WTC11 (cell line): ENCODE data around the gene MSI2. TPM values are rescaled to one million over a fixed set of nuclear protein-coding genes. Genes with fewer than 3 reads are reported as not detected.
A peak's percentile ranks its signal among the peaks of the same experiment; 100 is the strongest.

Experiments used
- ATAC-seq: fragments of 200-7000 bp; cut with Tn5 transposase; 2 replicates; pipeline ENCODE4 v1.10.0; 2021; ENCODE audit warnings: mild to moderate bottlenecking, moderate library complexity
- CTCF ChIA-PET: fragments of 300-600 bp; sonication (Branson Sonifier 250); formaldehyde crosslinking; loops from one replicate; lab custom pipeline; 2021; ENCODE audit warnings: antibody characterized with exemption; lab: Charles Lee
- POLR2A ChIA-PET: fragments of 350-600 bp; sonication (Branson Sonifier 250); formaldehyde crosslinking; loops from one replicate; lab custom pipeline; 2021; ENCODE audit warnings: antibody characterized with exemption; lab: Charles Lee
- DNase-seq: peaks from one replicate; pipeline ENCODE4 v3.0.0; 2021; ENCODE audit warnings: low spot score
- H3K27ac Mint-ChIP-seq: 2 replicates; pipeline ENCODE4 v1.8.0; 2021; ENCODE audit warnings: mixed read lengths
- H3K27me3 Mint-ChIP-seq: 2 replicates; pipeline ENCODE4 v1.8.0; 2021; ENCODE audit warnings: low read depth, mild to moderate bottlenecking, moderate library complexity, mixed read lengths
- H3K36me3 Mint-ChIP-seq: 2 replicates; pipeline ENCODE4 v1.8.0; 2021; ENCODE audit warnings: mixed read lengths
- H3K4me1 Mint-ChIP-seq: 2 replicates; pipeline ENCODE4 v1.8.0; 2022; ENCODE audit warnings: mixed read lengths
- H3K4me3 Mint-ChIP-seq: 2 replicates; pipeline ENCODE4 v1.8.0; 2021; ENCODE audit warnings: mild to moderate bottlenecking, moderate library complexity, mixed read lengths
- H3K9me3 Mint-ChIP-seq: 2 replicates; pipeline ENCODE4 v1.8.0; 2021; ENCODE audit warnings: mixed read lengths
- CBFB ChIP-seq: sonication (generic); formaldehyde crosslinking; IDR thresholded peaks from 2 replicates; pipeline ENCODE4 v1.8.1; 2022; ENCODE audit warnings: mild to moderate bottlenecking, low read depth, missing genetic modification reagents
- FOXK1 ChIP-seq: sonication (generic); formaldehyde crosslinking; IDR thresholded peaks from 2 replicates; pipeline ENCODE4 v1.8.0; 2022; ENCODE audit warnings: mild to moderate bottlenecking, moderate library complexity, missing genetic modification reagents
- GRHL2 ChIP-seq: fragments of 250-450 bp; sonication (Bioruptor Pico); IDR thresholded peaks from 2 replicates; pipeline ENCODE4 v1.8.0; 2022; ENCODE audit warnings: mild to moderate bottlenecking, moderate library complexity; ENCODE audit not compliant: insufficient replicate concordance, severe bottlenecking
- GTF2I ChIP-seq: fragments of 250-450 bp; sonication (Bioruptor Pico); conservative IDR thresholded peaks from 2 replicates; pipeline ENCODE4 v1.4.0; 2021; ENCODE audit warnings: mild to moderate bottlenecking
- JAZF1 ChIP-seq: fragments of 250-450 bp; sonication (Bioruptor Pico); IDR thresholded peaks from 2 replicates; pipeline ENCODE4 v1.9.0; 2021; ENCODE audit warnings: moderate library complexity, mild to moderate bottlenecking, inconsistent platforms
- MYBL2 ChIP-seq: sonication (generic); formaldehyde crosslinking; IDR thresholded peaks from 2 replicates; pipeline ENCODE4 v1.8.1; 2023; ENCODE audit warnings: mild to moderate bottlenecking, moderate library complexity, missing genetic modification reagents
- NFYB ChIP-seq: sonication (generic); formaldehyde crosslinking; conservative IDR thresholded peaks from 2 replicates; pipeline ENCODE4 v1.8.0; 2022; ENCODE audit warnings: low read depth, missing genetic modification reagents
- RELA ChIP-seq: sonication (generic); formaldehyde crosslinking; IDR thresholded peaks from 2 replicates; pipeline ENCODE4 v1.8.1; 2022; ENCODE audit warnings: missing genetic modification reagents, mild to moderate bottlenecking, borderline replicate concordance
- SMAD3 ChIP-seq: sonication (generic); formaldehyde crosslinking; IDR thresholded peaks from 2 replicates; pipeline ENCODE4 v1.8.0; 2022; ENCODE audit warnings: missing genetic modification reagents, mild to moderate bottlenecking, borderline replicate concordance
- TP53 ChIP-seq: sonication (generic); formaldehyde crosslinking; IDR thresholded peaks from 2 replicates; pipeline ENCODE4 v1.8.1; 2023; ENCODE audit warnings: mild to moderate bottlenecking, missing genetic modification reagents
- ZNF121 ChIP-seq: sonication (generic); formaldehyde crosslinking; IDR thresholded peaks from 2 replicates; pipeline ENCODE4 v1.8.0; 2023; ENCODE audit warnings: missing genetic modification reagents
- ZNF138 ChIP-seq: sonication (generic); formaldehyde crosslinking; conservative IDR thresholded peaks from 2 replicates; pipeline ENCODE4 v1.8.1; 2022; ENCODE audit warnings: mild to moderate bottlenecking, moderate library complexity, missing genetic modification reagents
- ZNF416 ChIP-seq: fragments of 250-450 bp; sonication (Bioruptor Pico); IDR thresholded peaks from 2 replicates; pipeline ENCODE4 v1.9.0; 2021; ENCODE audit warnings: mild to moderate bottlenecking, inconsistent platforms
- total RNA-seq: library from RNA; stranded (reverse); gene quantifications from 3 replicates; pipeline ENCODE4 v1.2.3, GENCODE V29; 2021
- TF ChIP-seq, protein P1 (sequence below): sonication (generic); formaldehyde crosslinking; IDR thresholded peaks from 2 replicates; pipeline ENCODE4 v1.8.1; 2022; ENCODE audit warnings: mild to moderate bottlenecking, moderate library complexity, missing genetic modification reagents
- TF ChIP-seq, protein P2 (sequence below): fragments of 250-450 bp; sonication (Bioruptor Pico); IDR thresholded peaks from 2 replicates; pipeline ENCODE4 v1.9.0; 2021; ENCODE audit warnings: mild to moderate bottlenecking
- TF ChIP-seq, protein P3 (sequence below): sonication (generic); formaldehyde crosslinking; IDR thresholded peaks from 2 replicates; pipeline ENCODE4 v1.8.0; 2022; ENCODE audit warnings: missing genetic modification reagents
- TF ChIP-seq, protein P4 (sequence below): sonication (generic); formaldehyde crosslinking; IDR thresholded peaks from 2 replicates; pipeline ENCODE4 v1.8.0; 2023; ENCODE audit warnings: missing genetic modification reagents
- TF ChIP-seq, protein P5 (sequence below): sonication (generic); formaldehyde crosslinking; IDR thresholded peaks from 2 replicates; pipeline ENCODE4 v1.8.0; 2023; ENCODE audit warnings: mild to moderate bottlenecking, missing genetic modification reagents

Gene MSI2
- total RNA-seq, 1 experiment from 2014 or later = 82.1 TPM

DNA sequence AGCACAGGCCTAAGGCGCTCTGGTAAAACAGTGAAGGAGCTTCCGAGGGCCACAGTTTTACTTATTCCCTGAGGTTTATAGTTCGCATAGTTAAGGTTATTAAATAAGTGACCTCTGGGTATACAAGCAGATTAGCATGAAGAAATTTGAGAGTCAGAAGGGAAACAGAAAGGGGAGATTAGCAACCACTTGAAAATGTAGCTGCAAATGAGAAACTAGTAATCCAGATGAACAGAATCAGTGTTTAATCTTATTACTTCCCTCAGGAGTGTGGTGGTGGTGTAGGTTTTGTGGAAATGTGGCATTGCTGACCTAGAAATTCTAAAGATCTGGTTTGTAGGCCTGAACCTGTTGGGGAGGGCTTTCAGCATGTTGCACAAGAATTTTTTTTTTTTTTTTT is 358.4 kb downstream of the MSI2 start (continued):
- TF ChIP-seq ZNF138 (CRISPR knock-in tag) (no peak), JAZF1 (no peak), ZNF416 (no peak), RELA (CRISPR knock-in tag) (no peak)
- TF ChIP-seq, protein P1, sequence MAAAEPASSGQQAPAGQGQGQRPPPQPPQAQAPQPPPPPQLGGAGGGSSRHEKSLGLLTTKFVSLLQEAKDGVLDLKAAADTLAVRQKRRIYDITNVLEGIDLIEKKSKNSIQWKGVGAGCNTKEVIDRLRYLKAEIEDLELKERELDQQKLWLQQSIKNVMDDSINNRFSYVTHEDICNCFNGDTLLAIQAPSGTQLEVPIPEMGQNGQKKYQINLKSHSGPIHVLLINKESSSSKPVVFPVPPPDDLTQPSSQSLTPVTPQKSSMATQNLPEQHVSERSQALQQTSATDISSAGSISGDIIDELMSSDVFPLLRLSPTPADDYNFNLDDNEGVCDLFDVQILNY = no peak
- TF ChIP-seq, all 79 proteins: peak for 0

DNA sequence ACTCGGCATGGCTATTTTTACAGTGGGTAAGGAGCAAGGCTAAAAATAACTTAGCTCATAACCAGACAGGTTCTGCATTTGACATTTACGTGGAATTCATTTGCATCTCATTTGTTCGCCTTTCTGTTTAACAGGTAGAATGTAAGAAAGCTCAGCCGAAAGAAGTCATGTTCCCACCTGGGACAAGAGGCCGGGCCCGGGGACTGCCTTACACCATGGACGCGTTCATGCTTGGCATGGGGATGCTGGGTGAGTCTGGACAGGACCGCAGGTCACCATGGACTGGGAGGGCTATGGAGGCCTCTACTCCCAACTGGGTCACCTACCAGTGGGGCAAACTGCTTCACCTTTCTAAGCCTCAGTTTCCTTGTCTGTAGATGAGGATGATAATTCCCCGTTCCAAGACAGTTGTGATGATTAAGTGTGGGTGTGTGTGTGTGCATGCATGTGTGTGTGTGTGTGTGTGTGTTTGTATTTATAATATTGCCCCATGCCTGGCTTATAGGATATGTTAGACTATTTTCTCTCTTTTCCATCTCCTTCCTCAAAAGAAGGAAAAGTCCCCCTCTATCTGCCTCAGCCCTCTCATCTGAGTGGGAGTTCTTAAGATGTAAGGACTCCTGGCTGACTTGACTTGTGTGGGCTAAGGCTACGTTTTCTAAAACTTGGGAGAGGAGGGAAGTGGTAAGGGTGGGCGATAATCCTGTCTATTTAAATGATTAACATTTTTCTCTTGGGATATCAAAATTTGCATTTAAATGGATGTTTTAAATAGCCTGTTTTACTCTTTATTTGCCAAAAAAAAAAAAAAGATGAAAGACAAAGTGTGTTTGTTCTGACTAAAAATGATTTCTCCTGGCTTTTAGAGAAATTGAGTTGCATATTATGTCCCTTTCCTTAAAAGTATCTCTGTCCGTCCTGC is 359.8 kb downstream of the MSI2 start:
- TF ChIP-seq TP53 (CRISPR knock-in tag) (no peak), ZNF121 (CRISPR knock-in tag) (no peak), MYBL2 (CRISPR knock-in tag) (no peak)
- Mint-ChIP-seq H3K27ac (no peak overlapping the region), H3K4me1 (peaks cover 27% of the 10 kb centered on the region), H3K27me3 (no peaks in the 10 kb centered on the region), H3K4me3 (no peak overlapping the region), H3K9me3 (peaks cover 9% of the 10 kb centered on the region), H3K36me3 (peaks cover 16% of the 10 kb centered on the region)
- DNase-seq = no peak
- ChIA-PET POLR2A (no interaction called here), CTCF (interaction anchor here (1.0 to 2.5 kb wide), 3 partner anchors 56 to 373 kb away, joined by 3 to 12 read pairs (median 3); no protein-coding TSS in a partner anchor)
- no peak for ATAC-seq

DNA sequence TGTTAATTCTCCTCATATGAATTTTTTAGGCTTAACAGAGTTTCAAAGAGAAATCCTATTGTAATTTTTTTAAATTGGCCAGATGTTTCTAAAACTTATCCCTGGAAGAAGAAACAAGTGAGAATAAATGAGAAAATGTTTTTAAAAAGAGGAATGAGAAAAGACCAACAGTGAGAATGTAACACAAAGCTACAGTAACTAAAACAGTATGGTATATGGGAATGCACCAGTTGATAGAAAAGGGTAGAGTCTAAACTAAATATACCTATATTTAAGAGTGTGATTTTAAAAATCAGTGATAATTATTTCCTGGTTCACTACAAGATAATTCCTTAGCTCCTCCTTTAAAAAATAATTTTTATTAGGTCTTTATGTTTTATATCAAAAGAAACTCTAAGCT is 360.9 kb downstream of the MSI2 start:
- peaks cover 16% of the 10 kb centered on the region for H3K36me3 Mint-ChIP-seq
- H3K27ac Mint-ChIP-seq = no peak overlapping the region
- H3K4me1 Mint-ChIP-seq = peaks cover 18% of the 10 kb centered on the region
- DNase-seq (no peak), ATAC-seq (no peak)
- H3K9me3 Mint-ChIP-seq = peaks cover 9% of the 10 kb centered on the region
- H3K4me3 Mint-ChIP-seq = no peak overlapping the region
- POLR2A ChIA-PET = no interaction called here
- no peaks in the 10 kb centered on the region for H3K27me3 Mint-ChIP-seq
- TF ChIP-seq CBFB (CRISPR knock-in tag) (no peak), GRHL2 (CRISPR knock-in tag) (no peak), GTF2I (CRISPR knock-in tag) (0 out of 2 replicates have a peak, but pooled peaks have one; percentile 52)
- TF ChIP-seq, all 79 proteins: peak for 1
- CTCF ChIA-PET = interaction anchor here (0.9 kb wide), 1 partner anchor 55 kb away, joined by 3 read pairs; no protein-coding TSS in a partner anchor

DNA sequence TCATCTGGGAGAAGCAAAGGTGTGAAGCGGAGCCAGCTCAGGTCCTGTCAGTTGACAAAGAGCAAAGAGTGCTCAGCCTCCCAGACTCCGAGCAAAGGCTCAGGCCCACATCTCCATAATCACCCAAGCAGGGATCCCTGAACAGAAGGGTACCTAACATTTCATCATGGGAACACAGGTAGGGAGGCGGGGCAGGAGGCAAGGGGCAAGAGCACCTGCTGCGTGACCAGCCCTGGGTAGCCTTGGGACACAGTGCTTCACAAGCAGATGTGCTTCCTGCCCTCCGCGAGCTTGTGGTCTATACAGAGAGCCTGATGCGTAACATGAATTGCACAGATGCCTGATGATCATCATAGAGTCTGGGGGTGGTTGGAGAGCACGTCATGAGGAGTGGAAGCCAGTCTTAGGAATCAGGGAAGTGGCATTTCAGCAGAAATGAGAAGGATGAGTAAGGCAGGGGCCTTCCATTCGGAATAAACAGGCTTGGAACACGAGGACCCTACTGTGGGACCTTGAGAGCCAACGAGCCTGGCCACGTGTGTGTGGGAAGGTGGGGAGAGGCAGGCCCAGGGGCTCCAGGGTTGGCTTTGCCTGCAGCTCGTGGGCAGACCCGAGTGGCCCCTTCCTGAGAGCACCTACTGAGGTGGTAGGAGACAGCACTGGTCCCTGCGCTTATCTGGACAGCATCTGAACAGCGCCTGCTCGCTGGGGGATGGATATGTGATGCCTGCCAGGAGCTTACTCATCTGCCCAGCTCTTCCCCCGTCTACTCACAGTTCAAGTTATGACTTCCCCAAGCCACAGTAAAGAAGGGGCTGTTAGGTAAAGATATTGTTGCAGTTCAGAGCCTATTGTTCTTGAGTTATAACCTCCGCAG is 363.0 kb downstream of the MSI2 start:
- ChIA-PET POLR2A (no interaction called here), CTCF (interaction anchor here (1.0 kb wide), 1 partner anchor 53 kb away, joined by 4 read pairs; no protein-coding TSS in a partner anchor)
- Mint-ChIP-seq H3K36me3 (peaks cover 16% of the 10 kb centered on the region), H3K27ac (no peak overlapping the region), H3K9me3 (peaks cover 9% of the 10 kb centered on the region), H3K27me3 (no peaks in the 10 kb centered on the region), H3K4me1 (peaks cover 9% of the 10 kb centered on the region), H3K4me3 (no peak overlapping the region)
- TF ChIP-seq, protein P2, sequence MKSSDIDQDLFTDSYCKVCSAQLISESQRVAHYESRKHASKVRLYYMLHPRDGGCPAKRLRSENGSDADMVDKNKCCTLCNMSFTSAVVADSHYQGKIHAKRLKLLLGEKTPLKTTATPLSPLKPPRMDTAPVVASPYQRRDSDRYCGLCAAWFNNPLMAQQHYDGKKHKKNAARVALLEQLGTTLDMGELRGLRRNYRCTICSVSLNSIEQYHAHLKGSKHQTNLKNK (CRISPR knock-in tag) = no peak
- TF ChIP-seq, protein P3, sequence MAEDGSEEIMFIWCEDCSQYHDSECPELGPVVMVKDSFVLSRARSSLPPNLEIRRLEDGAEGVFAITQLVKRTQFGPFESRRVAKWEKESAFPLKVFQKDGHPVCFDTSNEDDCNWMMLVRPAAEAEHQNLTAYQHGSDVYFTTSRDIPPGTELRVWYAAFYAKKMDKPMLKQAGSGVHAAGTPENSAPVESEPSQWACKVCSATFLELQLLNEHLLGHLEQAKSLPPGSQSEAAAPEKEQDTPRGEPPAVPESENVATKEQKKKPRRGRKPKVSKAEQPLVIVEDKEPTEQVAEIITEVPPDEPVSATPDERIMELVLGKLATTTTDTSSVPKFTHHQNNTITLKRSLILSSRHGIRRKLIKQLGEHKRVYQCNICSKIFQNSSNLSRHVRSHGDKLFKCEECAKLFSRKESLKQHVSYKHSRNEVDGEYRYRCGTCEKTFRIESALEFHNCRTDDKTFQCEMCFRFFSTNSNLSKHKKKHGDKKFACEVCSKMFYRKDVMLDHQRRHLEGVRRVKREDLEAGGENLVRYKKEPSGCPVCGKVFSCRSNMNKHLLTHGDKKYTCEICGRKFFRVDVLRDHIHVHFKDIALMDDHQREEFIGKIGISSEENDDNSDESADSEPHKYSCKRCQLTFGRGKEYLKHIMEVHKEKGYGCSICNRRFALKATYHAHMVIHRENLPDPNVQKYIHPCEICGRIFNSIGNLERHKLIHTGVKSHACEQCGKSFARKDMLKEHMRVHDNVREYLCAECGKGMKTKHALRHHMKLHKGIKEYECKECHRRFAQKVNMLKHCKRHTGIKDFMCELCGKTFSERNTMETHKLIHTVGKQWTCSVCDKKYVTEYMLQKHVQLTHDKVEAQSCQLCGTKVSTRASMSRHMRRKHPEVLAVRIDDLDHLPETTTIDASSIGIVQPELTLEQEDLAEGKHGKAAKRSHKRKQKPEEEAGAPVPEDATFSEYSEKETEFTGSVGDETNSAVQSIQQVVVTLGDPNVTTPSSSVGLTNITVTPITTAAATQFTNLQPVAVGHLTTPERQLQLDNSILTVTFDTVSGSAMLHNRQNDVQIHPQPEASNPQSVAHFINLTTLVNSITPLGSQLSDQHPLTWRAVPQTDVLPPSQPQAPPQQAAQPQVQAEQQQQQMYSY = no peak
- TF ChIP-seq, protein P4, sequence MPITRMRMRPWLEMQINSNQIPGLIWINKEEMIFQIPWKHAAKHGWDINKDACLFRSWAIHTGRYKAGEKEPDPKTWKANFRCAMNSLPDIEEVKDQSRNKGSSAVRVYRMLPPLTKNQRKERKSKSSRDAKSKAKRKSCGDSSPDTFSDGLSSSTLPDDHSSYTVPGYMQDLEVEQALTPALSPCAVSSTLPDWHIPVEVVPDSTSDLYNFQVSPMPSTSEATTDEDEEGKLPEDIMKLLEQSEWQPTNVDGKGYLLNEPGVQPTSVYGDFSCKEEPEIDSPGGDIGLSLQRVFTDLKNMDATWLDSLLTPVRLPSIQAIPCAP (CRISPR knock-in tag) = no peak
- TF ChIP-seq FOXK1 (CRISPR knock-in tag) = no peak
- TF ChIP-seq SMAD3 = no peak
- TF ChIP-seq, protein P5, sequence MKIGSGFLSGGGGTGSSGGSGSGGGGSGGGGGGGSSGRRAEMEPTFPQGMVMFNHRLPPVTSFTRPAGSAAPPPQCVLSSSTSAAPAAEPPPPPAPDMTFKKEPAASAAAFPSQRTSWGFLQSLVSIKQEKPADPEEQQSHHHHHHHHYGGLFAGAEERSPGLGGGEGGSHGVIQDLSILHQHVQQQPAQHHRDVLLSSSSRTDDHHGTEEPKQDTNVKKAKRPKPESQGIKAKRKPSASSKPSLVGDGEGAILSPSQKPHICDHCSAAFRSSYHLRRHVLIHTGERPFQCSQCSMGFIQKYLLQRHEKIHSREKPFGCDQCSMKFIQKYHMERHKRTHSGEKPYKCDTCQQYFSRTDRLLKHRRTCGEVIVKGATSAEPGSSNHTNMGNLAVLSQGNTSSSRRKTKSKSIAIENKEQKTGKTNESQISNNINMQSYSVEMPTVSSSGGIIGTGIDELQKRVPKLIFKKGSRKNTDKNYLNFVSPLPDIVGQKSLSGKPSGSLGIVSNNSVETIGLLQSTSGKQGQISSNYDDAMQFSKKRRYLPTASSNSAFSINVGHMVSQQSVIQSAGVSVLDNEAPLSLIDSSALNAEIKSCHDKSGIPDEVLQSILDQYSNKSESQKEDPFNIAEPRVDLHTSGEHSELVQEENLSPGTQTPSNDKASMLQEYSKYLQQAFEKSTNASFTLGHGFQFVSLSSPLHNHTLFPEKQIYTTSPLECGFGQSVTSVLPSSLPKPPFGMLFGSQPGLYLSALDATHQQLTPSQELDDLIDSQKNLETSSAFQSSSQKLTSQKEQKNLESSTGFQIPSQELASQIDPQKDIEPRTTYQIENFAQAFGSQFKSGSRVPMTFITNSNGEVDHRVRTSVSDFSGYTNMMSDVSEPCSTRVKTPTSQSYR (CRISPR knock-in tag) = no peak
- TF ChIP-seq NFYB (CRISPR knock-in tag) = no peak
- no peak for ATAC-seq
- DNase-seq = no peak
